Body of pancreas (tissue), 4 donors: ENCODE results near the gene FAM13A.

ENCODE experiments used
- POLR2A ChIP-seq, 3 donors: fragments of 450-650 bp; IDR thresholded peaks; one replicate each; pipeline ENCODE4 v1.6.1; 2016; ENCODE audit warnings: antibody characterized with exemption in 3 of 3, mild to moderate bottlenecking in 2 of 3
- TF ChIP-seq, protein P1 (sequence below), 7 experiments: fragments of 450-650 bp in 4 of 7; fragments of 200-600 bp in 3 of 7; sonication (generic) in 3 of 7; IDR thresholded peaks; one replicate each; pipeline ENCODE4 v1.5.1; 2016 to 2019; ENCODE audit warnings: antibody characterized with exemption in 7 of 7

DNA sequence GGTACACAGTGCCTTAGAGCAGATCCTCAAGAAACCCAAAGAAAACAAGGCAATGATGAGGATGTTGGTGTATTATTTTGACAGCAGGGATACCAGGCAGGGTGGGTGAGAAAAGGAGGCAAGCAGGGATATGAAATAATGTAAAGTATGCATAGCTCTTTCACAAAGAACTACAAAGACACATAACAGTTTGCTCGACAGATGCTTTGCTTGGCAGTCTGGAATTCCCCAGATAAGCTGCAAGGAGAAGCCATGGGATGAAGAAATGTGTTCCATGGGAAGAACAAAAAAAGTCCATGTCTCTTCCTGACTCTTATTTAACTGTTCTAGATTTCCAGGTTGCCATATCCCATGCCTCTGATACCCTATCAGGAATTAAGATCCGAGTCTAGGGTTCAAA lies 75.4 kb downstream of the FAM13A start:
- TF ChIP-seq, protein P1, sequence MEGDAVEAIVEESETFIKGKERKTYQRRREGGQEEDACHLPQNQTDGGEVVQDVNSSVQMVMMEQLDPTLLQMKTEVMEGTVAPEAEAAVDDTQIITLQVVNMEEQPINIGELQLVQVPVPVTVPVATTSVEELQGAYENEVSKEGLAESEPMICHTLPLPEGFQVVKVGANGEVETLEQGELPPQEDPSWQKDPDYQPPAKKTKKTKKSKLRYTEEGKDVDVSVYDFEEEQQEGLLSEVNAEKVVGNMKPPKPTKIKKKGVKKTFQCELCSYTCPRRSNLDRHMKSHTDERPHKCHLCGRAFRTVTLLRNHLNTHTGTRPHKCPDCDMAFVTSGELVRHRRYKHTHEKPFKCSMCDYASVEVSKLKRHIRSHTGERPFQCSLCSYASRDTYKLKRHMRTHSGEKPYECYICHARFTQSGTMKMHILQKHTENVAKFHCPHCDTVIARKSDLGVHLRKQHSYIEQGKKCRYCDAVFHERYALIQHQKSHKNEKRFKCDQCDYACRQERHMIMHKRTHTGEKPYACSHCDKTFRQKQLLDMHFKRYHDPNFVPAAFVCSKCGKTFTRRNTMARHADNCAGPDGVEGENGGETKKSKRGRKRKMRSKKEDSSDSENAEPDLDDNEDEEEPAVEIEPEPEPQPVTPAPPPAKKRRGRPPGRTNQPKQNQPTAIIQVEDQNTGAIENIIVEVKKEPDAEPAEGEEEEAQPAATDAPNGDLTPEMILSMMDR (IDR thresholded peaks at IDR 0.05): no peak
- TF ChIP-seq POLR2A (IDR thresholded peaks at IDR 0.05): no peak
